SIG-M5 (cell line): Measurements from ENCODE around the gene APOA5.

Experiments used
- DNase-seq: peaks from one replicate; lab custom pipeline; 2025; lab: John Stamatoyannopoulos, UW

APOA5 gene

DNA sequence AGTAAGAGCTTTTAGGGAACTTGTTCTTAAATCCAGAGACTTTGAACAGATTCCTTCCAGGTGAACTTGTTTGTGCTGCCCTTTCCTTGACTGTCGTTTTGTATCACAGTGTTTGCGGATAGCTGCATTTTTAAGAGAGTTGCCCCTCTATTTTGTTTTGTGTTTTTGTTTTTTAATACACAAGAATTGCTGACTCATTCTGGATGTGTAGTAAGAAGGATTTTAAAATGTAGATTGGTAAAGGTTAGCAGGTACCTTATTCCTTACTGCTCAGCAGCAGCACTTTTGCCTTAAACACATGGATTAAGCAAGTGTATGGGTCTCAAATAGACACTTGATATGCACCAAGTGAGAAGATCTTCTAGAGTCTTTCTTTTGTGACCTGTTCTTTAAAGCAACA is 8.9 kb upstream of the APOA5 start:
- no peak for DNase-seq

DNA sequence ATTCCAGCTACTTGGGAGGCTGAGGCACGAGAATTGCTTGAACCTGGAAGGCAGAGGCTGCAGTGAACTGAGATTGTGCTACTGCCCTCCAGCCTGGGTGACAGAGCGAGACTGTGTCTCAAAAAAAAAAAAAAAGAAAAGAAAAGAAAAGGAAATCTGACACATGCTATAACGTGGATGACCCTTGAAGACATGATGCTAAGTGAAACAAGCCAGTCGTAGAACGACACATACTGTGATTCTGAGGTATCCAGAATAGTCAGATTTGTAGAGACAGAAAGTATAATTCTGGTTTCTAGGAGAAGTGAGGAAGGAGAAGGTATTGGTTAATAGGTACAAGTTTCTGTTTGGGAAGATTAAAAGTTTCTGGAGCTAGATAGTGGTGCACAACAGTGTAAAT is 6.7 kb upstream of the APOA5 start:
- no peak for DNase-seq

DNA sequence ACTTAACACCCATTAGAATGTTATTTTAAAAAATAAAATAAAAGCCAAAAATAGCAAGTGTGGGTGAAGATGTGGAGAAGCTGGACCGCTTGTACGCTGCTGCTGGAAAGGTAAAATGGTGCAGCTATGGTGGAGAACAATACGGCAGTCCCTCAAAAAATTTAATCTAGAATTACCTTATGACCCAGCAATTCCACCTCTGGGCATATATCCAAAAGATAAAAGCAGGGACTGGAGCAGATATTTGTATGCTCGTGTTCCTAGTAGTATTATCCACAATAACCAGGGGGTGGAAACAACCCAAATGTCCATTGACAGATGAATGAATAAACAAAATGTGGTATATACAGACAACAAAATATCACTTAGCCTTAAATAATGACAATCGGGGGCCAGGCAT is 6.1 kb upstream of the APOA5 start:
- DNase-seq, result no peak

DNA sequence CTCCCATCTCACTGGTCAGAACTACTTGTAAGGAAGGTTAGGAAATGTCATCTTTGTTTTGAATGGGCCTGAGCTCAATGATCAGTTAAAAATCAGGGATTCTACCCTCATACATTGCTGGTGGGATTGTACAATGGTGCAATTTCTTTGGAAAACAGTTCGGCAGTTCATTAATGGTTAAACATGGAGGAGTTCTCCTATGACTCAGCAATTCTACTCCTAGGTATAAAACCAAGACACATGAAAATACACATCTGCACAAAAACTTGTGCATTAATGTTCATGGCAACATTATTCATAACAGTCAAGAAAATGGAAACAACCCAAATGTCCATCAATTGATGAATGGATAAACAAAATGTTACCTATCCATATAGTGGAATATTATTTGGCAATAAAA is 4.9 kb upstream of the APOA5 start:
- DNase-seq, result no peak

DNA sequence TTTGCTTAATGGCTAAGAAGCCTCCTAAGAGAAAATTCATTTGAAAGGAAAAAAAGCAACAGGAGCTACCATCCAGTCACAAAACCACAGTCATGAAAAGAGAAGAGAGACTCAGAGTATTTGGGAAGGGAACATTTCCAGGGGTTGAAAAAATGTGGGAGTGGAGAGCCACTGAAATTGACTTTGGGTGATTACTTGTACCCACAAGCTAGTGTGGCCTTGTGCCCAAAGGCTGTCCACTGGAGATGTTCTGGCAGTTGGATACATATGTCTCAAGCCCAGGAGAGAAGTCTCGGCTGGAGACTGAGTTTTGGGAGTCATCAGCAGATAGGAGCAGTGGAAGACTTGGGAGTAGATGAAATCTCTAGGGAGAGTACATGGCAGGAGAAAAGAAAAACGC is 3.2 kb upstream of the APOA5 start:
- no peak for DNase-seq

DNA sequence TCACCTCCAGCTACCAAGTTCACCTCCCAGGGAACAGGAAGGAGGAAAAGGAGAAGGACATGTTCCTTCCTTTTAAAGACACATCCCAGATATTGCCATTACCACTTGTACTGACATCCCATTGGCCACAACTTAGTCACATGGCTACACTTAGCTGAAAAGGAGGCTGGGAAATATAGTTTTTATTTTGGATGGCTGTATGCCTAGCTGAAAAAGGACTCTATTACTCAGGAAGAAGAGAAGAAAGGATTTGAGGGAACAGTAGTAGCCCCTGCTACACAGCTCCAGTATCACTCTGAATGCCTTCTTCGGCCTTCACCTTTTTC is 2.1 kb upstream of the APOA5 start:
- DNase-seq, result no peak

DNA sequence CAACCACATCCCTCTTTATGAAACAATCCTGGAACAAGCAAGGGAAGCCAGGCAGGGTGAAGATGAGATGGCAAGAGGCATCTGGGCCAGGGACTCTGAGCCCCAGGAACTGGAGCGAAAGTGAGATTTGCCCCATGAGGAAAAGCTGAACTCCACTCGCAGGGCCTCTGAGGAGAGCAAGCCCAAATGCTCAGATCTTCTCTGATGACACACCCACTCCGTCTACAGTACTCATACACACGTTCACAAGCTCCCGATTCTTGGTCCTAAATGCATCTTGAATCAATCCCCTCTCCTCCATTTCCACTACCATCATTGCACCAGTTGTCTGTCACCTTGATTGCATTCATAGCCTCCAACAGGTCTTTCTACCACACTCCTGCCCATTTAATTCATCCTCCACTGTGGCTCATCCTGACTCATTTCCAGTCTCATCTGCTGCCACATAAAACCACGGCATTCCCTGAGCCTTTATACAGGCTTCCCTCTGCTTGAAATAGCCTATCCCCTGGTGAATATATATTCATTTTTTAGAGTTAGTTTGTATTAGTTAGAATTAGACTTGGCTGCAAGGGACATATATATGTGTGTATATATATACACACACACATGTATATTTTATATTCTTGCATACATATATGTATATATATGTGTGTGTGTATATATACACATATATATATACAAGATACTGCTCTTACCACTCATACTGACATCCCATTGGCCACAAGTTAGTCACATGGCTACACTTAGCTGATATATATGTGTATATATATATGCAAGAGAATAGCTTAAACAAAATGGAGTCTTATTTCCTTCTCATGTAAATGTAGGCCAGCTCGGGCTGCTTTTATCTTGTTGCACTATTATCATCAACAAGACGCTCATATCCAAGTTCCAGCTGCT is 1.4 kb upstream of the APOA5 start:
- no peak for DNase-seq

DNA sequence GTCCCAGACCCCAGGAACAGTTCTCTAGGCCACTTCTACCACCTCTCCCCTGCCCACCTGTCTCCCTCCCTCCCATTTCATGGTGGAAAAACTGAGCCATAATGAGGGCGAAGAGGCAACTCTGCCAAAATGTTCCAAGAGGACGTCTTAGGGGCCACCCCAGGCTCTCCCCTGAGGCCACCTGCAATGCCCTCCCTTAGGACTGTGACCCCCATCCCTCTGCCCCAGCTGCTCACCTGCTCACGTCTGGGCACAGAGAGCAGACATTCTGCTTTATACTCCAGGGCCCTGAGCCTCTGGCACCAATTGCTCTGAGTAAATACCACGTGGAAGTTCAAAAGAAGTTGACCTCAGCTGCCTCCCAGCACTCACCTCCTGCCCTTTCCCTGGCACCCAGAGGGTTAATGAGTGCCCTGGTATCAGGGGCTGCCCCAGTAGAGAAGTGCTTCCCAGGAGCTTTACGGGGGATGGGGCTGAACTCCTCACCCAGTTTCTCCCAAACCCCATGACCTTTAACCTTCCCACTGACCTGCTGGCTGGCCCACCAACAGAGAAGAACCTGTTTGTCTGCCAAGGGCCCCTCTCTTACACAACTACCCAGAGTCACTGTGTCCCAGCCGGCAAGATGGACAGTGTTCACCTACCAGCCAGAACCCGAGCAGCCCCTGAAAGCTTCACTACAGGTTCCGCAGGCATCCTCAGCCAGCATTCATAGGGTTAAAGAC is 627 bp upstream of the APOA5 start:
- DNase-seq, result no peak

DNA sequence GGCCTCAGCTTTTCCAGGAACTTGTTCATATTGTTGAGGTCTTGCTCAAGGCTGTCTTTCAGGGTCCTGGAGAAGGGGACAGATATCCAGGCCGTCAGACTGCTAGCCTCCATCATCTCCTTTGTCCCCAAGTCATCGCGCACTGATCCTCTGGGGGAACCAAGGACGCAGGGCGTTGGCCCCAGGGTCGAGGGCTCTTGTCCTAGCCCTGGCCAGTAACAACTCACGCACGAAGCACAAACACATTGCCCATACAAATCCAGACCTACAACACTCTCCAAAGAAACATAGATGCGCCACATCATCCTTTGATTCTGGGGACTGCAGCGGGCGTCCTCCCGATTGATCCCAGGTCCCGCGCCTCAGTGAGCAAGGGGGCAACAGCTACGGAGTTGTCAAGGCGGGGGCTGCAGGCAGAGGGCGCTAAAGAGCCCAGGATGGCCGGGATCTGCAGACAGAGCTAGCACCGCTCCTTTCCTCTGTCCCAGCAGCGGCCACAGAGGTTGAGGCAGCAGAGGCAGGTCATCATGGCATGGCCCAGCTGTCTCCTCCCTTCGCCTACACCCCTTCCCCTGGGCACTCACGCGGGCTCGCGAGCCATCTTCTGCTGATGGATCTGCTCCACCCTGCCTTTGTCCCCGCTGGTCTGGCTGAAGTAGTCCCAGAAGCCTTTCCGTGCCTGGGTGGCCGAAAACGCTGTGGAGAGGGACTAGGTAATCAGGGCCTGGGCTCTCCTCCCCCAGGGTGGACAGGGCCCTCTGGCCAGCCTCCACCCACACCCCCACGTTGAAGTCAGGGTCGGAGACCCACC is 472 bp downstream of the APOA5 start:
- no peak for DNase-seq

DNA sequence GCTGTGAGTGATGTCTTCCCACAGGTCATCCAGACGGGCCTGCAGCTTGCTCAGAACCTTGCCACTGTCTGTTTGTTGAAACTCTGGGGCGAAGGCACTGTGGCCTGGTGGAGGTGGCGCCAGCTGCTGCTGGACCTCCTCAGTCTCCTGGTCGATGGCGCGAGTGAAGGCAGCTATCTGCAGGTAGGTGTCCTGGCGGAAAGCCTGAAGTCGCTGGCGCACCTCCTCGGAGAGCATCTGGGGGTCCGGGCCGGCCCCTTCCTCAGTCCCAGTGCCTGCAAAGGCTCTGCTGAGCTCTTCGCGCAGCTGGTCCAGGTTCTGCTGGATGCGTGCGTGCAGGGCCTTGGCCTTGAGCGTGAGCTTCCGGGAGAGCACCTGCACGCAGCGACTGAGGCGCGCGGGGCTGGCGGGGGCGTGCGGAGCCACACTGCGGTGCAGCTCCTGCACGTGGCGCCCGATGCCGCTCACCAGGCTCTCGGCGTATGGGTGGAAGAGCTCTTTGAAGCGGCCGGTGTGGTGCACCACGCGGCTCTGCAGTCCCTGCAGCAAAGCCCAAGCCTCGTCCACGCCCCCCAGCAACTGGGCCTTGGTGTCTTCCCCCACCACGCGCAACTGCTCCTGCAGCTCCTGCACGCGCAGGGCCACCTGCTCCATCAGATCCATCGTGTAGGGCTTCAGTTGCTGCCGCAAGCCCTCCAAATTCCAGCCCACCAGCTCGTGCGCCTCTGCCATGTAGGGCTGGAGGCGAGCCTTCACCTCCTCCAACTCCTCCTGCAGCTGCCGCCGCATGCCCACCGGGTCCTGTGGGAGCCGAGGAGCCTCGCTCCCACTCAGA is 1.3 kb downstream of the APOA5 start:
- no peak for DNase-seq

DNA sequence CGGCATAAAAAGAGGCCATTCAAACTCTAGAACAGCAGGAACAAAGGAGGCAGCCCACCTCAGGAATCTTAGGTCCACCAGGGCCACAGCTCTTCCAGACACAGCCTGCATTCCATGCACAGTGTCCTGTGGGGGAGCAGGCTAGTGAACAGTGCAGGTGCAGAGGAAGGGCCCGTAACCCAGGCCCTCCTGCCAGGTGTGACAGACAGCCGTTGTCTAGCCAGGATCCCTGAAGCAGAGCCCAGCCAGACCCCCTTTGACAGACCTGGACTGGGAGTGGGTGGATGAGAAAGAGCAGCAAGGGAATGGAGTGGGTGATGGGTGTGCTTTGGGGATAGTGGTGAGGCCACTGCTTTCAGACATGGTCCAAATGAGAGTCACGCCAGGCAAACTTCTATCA is 2.7 kb downstream of the APOA5 start:
- no peak for DNase-seq

DNA sequence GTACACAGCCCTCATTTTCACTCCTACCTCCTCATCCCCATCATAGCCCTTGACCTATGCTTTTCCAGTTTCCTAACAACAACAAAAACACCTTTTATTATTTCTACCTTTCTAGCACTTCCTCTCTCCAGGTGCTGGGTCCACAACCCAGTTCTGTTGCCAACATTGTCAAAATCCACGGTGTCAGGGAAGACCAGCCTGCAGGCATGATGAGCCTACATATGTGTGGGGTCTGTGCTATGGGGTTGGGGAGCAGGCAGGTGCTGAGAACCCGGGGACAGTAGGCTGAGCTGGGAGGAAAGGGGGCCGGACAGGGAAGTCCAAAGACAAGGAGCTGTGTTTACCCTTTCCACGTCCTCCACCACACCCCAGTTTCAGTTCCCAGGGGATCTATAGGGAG is 3.1 kb downstream of the APOA5 start:
- no peak for DNase-seq

DNA sequence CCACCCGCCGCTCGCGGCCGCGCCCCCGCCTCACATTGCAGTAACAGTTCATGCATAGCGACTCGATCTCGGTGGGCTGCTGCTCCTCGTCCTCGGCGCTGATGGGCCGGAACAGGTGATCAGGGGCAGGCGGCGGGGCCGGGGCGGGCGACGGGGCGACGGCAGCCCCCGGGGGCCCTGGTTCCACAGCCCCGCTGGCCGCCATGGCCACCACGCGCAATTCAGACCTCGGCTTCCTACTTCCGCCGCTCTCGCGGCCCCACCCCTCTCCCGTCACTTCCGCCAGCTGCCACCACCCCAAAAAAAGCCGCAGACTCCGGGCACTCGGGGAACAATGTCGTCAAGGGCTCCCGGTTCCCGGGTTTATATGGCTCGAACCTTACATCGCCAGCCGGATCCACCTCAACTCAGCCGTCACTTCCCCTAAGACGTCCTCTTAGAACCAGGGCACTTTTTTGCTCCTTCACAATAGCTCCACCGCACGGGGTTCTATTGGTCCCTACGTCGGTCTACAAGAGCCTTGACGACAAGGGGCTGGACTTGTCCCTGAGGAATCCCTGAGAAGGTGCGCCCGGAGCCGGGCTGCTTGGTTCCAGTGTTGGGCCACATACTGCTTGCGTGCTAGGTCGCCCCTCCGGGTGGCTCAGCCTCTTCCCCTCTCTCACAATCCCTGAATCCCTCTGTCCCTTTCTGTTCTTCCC is 3.7 kb downstream of the APOA5 start, which contains the start of gene ZPR1:
TSS of gene ZPR1 (minus strand) at position 238 of the 701 bp plus-strand sequence. CDS start at position 205, 33 bp downstream.
- no peak for DNase-seq

DNA sequence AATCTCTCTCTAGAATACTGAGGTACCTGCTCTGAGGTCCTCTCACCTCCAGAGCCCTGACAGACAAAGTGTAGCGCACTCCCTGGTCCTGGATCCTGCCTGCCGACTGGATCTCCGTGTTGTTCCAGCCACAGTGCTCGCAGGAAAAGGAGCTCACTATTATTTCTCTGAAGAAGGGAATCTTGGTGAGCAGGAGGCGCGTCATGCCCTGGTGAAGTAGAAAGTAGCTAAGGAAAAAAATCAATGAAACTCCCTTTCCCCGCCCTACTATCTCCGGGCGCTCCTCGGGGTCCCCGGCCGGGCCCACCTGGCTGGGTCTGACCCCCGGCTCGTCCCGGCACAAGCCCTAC is 4.3 kb downstream of the APOA5 start:
- DNase-seq, result no peak

DNA sequence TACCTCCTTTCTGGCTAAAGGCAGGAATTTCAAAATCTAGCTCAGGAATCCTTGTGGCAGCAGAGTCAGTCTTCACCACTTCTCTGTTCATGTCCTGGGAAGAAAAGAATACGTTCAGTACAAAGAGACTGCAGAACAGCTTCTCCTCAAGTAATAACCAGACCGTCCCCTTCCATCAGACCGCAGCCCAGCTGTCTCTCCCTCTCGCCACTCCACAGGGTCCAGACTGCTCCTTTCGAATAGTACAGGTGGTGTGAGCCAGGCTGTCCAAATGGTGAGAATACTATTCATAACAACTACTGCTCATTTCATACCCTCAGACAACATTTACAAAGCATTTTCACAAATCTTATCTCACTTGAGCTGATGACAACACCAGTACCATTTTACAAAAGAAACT is 4.7 kb downstream of the APOA5 start:
- no peak for DNase-seq

DNA sequence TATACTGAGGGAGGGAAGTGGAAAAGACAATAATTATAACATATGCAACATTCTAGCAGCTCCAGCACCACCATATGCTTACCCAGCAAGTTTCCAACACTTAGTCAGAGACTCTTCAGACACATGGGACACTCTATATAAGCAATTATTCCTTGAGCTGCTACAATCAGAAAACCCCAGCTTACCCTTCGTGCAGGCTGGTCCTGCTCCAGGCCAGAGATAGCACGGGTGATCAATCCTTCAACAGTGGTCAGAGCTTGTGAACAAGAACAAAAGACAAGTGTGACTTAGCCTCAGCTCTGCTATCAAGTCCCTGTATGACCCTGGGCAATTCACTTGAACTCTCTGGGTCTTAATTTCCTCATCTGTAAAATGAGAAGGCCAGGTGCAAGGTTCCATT is 5.4 kb downstream of the APOA5 start:
- DNase-seq, result no peak

DNA sequence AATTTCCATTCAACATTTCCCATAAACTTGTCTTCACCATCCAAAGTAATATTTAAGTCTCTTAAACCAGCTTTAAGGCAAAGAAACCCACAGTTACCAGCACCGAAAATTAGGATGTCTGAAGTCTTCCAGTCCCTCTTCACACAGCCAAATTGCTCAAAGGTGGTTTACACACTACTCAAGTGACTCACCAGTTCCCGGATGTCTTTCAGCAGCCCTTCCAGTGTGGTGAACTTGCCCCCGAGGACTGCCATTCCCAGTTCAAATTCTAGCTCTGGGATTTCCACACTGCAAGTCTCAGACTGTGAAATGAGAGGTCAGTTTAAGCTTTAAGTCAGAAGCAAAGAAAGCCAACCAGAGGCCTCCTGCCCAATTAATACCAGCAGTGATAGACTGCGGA is 9.0 kb downstream of the APOA5 start:
- no peak for DNase-seq

DNA sequence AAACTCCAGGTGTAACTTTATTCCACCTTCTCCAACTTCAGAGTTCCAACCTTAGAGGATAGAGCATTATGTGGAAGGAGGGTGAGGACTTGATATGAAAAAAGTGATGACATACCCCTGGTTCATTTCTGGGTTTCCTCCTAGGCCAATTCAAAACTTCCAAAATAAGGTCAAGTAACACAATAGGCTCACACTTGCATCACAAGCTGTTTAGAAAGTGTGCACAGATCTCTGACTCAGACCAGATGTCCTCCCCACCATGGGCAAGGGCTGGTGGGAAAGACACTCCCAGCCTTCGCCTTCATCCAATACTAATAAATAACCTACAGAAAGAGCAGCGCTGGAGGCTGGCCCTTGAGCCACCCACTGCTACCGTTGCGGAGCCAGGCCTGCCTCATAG is 13.1 kb downstream of the APOA5 start:
- DNase-seq, result no peak

DNA sequence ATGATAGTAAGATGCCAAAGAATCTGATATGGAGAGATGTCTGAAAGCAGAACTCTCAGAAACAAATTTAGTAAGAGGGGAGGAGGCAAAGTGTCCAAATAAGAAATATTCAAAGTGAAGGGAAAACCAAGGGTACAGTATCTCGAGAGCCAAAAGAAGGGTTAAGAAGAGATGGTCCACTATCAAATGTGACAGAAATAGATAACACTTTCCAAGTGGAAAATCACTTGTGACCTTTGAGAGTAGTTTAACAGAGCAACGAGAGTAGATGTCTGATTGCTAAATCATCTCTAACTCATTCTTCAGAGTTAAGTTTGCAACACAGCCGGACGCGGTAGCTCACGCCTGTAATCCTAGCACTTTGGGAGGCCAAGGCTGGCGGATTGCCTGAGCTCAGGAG is 14.6 kb downstream of the APOA5 start:
- DNase-seq, result no peak

DNA sequence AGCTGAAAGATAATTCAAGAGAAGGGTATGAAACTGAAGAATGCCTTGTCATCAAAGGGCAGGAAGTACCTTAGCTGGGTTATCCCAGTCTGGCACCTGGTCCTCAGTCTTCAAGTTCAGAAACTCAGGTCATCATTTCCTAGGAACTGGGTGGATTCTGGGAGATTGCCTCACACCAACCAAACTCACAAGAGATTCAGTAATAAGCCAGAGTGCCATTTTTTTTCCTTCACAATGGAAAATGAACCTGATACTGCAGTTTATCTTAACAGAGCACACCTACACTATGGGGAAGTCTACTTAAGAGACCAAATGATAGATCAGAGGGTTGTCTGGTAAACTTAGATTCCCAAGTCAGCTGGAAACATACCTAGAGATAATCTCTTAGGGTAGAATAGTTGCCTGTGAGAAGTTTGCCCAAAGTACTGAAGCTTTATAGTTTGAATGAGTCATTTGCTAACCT is 15.1 kb downstream of the APOA5 start:
- DNase-seq, result no peak

DNA sequence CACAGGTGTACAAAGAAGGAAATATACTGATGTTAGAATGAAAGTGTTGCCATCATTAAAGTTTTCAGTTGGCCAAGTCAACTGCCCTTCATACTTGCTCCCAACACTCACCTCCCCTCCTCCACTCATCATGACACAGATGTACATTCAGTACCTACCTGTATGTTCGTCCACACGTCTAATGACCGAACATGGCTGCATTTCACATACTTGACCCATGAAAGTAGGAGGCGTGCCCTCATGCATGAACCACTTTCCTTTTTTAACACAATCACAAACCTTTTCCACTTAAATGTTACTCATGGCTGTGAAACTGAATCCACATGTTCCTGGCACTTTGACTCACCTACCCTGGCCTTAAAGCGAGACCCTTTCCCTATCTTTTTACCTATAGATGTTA is 15.7 kb downstream of the APOA5 start:
- no peak for DNase-seq
